ENCODE measurements around the gene TMEM51. TPM values are rescaled to one million over a fixed set of nuclear protein-coding genes. Genes with fewer than 3 reads are reported as not detected.

The TMEM51 gene
- total and polyA plus RNA-seq, 9 of the 15 experiments (the other 6 are each of a cell fraction or from before 2014, with no cell fraction given) = 0.06 to 1.4 (median 0.58) TPM

DNA sequence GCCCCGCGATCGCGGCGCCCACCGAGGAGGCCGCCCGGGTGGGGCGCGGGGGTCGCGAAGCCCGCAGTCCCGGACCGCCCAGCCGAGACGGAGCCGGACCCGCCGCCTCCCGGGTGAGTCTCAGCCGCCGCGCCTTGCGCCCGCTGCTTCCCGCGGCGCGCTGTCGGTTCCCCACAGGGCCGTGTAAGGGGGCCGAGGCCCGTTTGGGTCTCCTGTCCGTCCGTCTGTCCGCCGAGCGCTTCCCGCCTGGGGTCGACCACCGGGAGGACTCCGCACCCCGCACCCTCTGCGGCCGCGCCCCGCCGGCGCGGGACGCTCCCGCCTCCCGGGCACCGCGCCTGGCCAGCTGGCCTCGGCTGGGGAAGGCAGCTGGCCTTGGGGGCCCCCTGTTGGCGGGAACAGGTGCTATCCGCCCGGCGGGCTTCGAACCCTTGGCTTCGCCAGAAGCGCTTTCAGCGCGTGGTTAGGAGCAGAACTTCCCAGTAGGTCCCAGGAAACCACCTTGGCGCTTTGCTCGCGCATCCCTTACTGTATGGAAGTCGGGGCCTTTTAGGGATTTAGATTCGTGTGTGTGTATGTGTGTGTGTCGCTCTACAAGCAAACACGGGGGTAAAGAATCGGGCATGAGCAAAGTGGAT lies 414 bp downstream of the TMEM51 start (continued):
- TF ChIP-seq, protein P1, sequence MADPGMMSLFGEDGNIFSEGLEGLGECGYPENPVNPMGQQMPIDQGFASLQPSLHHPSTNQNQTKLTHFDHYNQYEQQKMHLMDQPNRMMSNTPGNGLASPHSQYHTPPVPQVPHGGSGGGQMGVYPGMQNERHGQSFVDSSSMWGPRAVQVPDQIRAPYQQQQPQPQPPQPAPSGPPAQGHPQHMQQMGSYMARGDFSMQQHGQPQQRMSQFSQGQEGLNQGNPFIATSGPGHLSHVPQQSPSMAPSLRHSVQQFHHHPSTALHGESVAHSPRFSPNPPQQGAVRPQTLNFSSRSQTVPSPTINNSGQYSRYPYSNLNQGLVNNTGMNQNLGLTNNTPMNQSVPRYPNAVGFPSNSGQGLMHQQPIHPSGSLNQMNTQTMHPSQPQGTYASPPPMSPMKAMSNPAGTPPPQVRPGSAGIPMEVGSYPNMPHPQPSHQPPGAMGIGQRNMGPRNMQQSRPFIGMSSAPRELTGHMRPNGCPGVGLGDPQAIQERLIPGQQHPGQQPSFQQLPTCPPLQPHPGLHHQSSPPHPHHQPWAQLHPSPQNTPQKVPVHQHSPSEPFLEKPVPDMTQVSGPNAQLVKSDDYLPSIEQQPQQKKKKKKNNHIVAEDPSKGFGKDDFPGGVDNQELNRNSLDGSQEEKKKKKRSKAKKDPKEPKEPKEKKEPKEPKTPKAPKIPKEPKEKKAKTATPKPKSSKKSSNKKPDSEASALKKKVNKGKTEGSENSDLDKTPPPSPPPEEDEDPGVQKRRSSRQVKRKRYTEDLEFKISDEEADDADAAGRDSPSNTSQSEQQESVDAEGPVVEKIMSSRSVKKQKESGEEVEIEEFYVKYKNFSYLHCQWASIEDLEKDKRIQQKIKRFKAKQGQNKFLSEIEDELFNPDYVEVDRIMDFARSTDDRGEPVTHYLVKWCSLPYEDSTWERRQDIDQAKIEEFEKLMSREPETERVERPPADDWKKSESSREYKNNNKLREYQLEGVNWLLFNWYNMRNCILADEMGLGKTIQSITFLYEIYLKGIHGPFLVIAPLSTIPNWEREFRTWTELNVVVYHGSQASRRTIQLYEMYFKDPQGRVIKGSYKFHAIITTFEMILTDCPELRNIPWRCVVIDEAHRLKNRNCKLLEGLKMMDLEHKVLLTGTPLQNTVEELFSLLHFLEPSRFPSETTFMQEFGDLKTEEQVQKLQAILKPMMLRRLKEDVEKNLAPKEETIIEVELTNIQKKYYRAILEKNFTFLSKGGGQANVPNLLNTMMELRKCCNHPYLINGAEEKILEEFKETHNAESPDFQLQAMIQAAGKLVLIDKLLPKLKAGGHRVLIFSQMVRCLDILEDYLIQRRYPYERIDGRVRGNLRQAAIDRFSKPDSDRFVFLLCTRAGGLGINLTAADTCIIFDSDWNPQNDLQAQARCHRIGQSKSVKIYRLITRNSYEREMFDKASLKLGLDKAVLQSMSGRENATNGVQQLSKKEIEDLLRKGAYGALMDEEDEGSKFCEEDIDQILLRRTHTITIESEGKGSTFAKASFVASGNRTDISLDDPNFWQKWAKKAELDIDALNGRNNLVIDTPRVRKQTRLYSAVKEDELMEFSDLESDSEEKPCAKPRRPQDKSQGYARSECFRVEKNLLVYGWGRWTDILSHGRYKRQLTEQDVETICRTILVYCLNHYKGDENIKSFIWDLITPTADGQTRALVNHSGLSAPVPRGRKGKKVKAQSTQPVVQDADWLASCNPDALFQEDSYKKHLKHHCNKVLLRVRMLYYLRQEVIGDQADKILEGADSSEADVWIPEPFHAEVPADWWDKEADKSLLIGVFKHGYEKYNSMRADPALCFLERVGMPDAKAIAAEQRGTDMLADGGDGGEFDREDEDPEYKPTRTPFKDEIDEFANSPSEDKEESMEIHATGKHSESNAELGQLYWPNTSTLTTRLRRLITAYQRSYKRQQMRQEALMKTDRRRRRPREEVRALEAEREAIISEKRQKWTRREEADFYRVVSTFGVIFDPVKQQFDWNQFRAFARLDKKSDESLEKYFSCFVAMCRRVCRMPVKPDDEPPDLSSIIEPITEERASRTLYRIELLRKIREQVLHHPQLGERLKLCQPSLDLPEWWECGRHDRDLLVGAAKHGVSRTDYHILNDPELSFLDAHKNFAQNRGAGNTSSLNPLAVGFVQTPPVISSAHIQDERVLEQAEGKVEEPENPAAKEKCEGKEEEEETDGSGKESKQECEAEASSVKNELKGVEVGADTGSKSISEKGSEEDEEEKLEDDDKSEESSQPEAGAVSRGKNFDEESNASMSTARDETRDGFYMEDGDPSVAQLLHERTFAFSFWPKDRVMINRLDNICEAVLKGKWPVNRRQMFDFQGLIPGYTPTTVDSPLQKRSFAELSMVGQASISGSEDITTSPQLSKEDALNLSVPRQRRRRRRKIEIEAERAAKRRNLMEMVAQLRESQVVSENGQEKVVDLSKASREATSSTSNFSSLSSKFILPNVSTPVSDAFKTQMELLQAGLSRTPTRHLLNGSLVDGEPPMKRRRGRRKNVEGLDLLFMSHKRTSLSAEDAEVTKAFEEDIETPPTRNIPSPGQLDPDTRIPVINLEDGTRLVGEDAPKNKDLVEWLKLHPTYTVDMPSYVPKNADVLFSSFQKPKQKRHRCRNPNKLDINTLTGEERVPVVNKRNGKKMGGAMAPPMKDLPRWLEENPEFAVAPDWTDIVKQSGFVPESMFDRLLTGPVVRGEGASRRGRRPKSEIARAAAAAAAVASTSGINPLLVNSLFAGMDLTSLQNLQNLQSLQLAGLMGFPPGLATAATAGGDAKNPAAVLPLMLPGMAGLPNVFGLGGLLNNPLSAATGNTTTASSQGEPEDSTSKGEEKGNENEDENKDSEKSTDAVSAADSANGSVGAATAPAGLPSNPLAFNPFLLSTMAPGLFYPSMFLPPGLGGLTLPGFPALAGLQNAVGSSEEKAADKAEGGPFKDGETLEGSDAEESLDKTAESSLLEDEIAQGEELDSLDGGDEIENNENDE (IDR thresholded peaks at IDR 0.05; ENCODE audit: low read depth, low read length) = no peak
- TF ChIP-seq RAD51 (IDR thresholded peaks at IDR 0.05; ENCODE audit: borderline replicate concordance, low read depth) (no peak), ZNF57 (CRISPR knock-in tag; IDR thresholded peaks at IDR 0.05) (0 out of 2 replicates have a peak, but pooled peaks have one; percentile 25), HDAC6 (IDR thresholded peaks at IDR 0.05; ENCODE audit: low read depth, low read length) (0 out of 2 replicates have a peak, but pooled peaks have one; percentile 21), ASH1L (IDR thresholded peaks at IDR 0.05; ENCODE audit: borderline replicate concordance, low read depth, partially characterized antibody) (no peak), HNRNPK (IDR thresholded peaks at IDR 0.05; ENCODE audit: low read depth, low read length, poor library complexity, severe bottlenecking) (peak; percentile 61), GABPA (tag; conservative IDR thresholded peaks at IDR 0.05; ENCODE audit: low read depth) (0 out of 2 replicates have a peak, but pooled peaks have one; percentile 20), HSF4 (CRISPR knock-in tag; IDR thresholded peaks at IDR 0.05; ENCODE audit: borderline replicate concordance) (no peak), KAT8 (IDR thresholded peaks at IDR 0.05; ENCODE audit: low read depth) (no peak), FOXA3 (CRISPR knock-in tag; conservative IDR thresholded peaks at IDR 0.05 in 1 of 2, IDR thresholded peaks at IDR 0.05 in 1 of 2) (no peak), SMARCC2 (IDR thresholded peaks at IDR 0.05; ENCODE audit: low read depth) (no peak), SMAD2 (IDR thresholded peaks at IDR 0.05; ENCODE audit: low read depth, low read length) (no peak), FOXA1 (IDR thresholded peaks at IDR 0.05; ENCODE audit: borderline replicate concordance) (no peak), RBFOX2 (IDR thresholded peaks at IDR 0.05; ENCODE audit: low read depth, low read length) (peak; percentile 26; the same call in 1 of the 2 replicates)
- TF ChIP-seq, protein P2, sequence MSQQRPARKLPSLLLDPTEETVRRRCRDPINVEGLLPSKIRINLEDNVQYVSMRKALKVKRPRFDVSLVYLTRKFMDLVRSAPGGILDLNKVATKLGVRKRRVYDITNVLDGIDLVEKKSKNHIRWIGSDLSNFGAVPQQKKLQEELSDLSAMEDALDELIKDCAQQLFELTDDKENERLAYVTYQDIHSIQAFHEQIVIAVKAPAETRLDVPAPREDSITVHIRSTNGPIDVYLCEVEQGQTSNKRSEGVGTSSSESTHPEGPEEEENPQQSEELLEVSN (IDR thresholded peaks at IDR 0.05; ENCODE audit: borderline replicate concordance in 1 of 2, extremely low read depth in 1 of 2, insufficient read depth in 1 of 2, insufficient read length in 1 of 2, low read depth in 1 of 2, low read length in 1 of 2, poor library complexity in 1 of 2, severe bottlenecking in 1 of 2) = peak; percentile 49 to 90
